SK-N-SH (cell line): ENCODE results near the gene STK39. TPM values are rescaled to one million over a fixed set of nuclear protein-coding genes. Genes with fewer than 3 reads are reported as not detected.

Experiments used
- CTCF ChIA-PET: fragments of 300-600, 350-600 bp; formaldehyde crosslinking; extraction: SDS; loops from one replicate; lab custom pipeline; 2021; lab: Yijun Ruan, JAX
- POLR2A ChIA-PET: fragments of 350-600 bp; sonication (Branson Sonifier 250); formaldehyde crosslinking; extraction: SDS; loops from one replicate; lab custom pipeline; 2020; ENCODE audit warnings: antibody characterized with exemption, inconsistent platforms; lab: Yijun Ruan, JAX
- DNase-seq: peaks from one replicate; pipeline ENCODE4 v3.0.0; 2012
- H2AFZ ChIP-seq: fragments of 200-600 bp; sonication (generic); 2 replicates; pipeline ENCODE4 v1.8.1; 2016; ENCODE audit warnings: antibody characterized with exemption, mild to moderate bottlenecking, low read depth
- H3F3A ChIP-seq: fragments of 200-600 bp; sonication (generic); replicated peaks from 2 replicates; pipeline ENCODE3; 2016; ENCODE audit warnings: antibody characterized with exemption, mild to moderate bottlenecking; ENCODE audit not compliant: insufficient read depth
- H3K27ac ChIP-seq, 2 experiments: fragments of 200-500 bp in 1 of 2; fragments of 200-600 bp in 1 of 2; sonication (Bioruptor generic) in 1 of 2; sonication (generic), shearing (Covaris generic) in 1 of 2; 2 replicates each; pipeline versions ENCODE4 v1.5.1 to v1.6.1; 2014 to 2016; ENCODE audit warnings: low read depth in 2 of 2, inconsistent platforms in 1 of 2, low read length in 1 of 2, mild to moderate bottlenecking in 1 of 2, mixed read lengths in 1 of 2
- H3K27me3 ChIP-seq: fragments of 200-600 bp; sonication (generic), shearing (Covaris generic); 2 replicates; pipeline ENCODE4 v1.6.1; 2016; ENCODE audit warnings: mixed run types; ENCODE audit not compliant: insufficient read depth
- H3K36me3 ChIP-seq, 2 experiments: fragments of 200-500 bp in 1 of 2; fragments of 200-600 bp in 1 of 2; sonication (Bioruptor generic) in 1 of 2; sonication (generic) in 1 of 2; replicated peaks in 1 of 2; 2 replicates each; pipeline versions ENCODE3 to v1.5.1; 2014 to 2016; ENCODE audit warnings: low read length in 1 of 2, mild to moderate bottlenecking in 1 of 2; ENCODE audit not compliant: insufficient read depth in 2 of 2, control insufficient read depth in 1 of 2
- H3K4me1 ChIP-seq, 2 experiments: fragments of 200-500 bp in 1 of 2; fragments of 200-600 bp in 1 of 2; sonication (Bioruptor generic) in 1 of 2; sonication (generic), shearing (Covaris generic) in 1 of 2; 2 replicates each; pipeline versions ENCODE4 v1.5.1 to v1.6.1; 2014 to 2016; ENCODE audit warnings: low read depth in 1 of 2, low read length in 1 of 2, mixed run types in 1 of 2; ENCODE audit not compliant: insufficient read depth in 2 of 2, control insufficient read depth in 1 of 2
- H3K4me2 ChIP-seq: fragments of 200-600 bp; sonication (generic), shearing (Covaris generic); 2 replicates; pipeline ENCODE4 v1.6.1; 2017; ENCODE audit warnings: mixed run types
- H3K4me3 ChIP-seq, 2 experiments: fragments of 200-500 bp in 1 of 2; fragments of 200-600 bp in 1 of 2; sonication (Bioruptor generic) in 1 of 2; sonication (generic), shearing (Covaris generic) in 1 of 2; 2 replicates each; pipeline versions ENCODE4 v1.5.1 to v1.8.1; 2014 to 2016; ENCODE audit warnings: low read depth in 2 of 2, inconsistent platforms in 1 of 2, low read length in 1 of 2, mild to moderate bottlenecking in 1 of 2, mixed read lengths in 1 of 2, moderate library complexity in 1 of 2
- H3K79me2 ChIP-seq: fragments of 200-600 bp; sonication (generic); 2 replicates; pipeline ENCODE4 v1.8.1; 2017; ENCODE audit warnings: mild to moderate bottlenecking; ENCODE audit not compliant: insufficient read depth
- H3K9ac ChIP-seq: fragments of 200-600 bp; sonication (generic); 2 replicates; pipeline ENCODE4 v1.6.1; 2017; ENCODE audit warnings: mixed run types
- H3K9me2 ChIP-seq: fragments of 200-600 bp; sonication (generic); 2 replicates; pipeline ENCODE4 v1.6.1; 2017; ENCODE audit warnings: mixed run types
- H3K9me3 ChIP-seq: fragments of 200-600 bp; sonication (generic); 2 replicates; pipeline ENCODE4 v1.6.1; 2017; ENCODE audit warnings: mixed run types, mild to moderate bottlenecking, moderate library complexity
- H4K20me1 ChIP-seq: fragments of 200-600 bp; sonication (generic); 2 replicates; pipeline ENCODE4 v1.6.1; 2017; ENCODE audit warnings: mild to moderate bottlenecking, mixed run types; ENCODE audit not compliant: insufficient read depth
- CTCF ChIP-seq: fragments of 200-600 bp; sonication (generic); IDR thresholded peaks from 2 replicates; pipeline ENCODE4 v1.6.1; 2017; ENCODE audit warnings: antibody characterized with exemption, mild to moderate bottlenecking, moderate library complexity
- ELF1 ChIP-seq: IDR thresholded peaks from 2 replicates; pipeline ENCODE4 v1.4.0; 2012
- EP300 ChIP-seq, 2 experiments: IDR thresholded peaks; 2 replicates each; pipeline versions ENCODE4 v1.4.0 to v1.6.1; 2012; ENCODE audit warnings: borderline replicate concordance in 1 of 2, low read depth in 1 of 2, low read length in 1 of 2
- EZH2phosphoT487 ChIP-seq: fragments of 200-600 bp; sonication (generic); IDR thresholded peaks from 2 replicates; pipeline ENCODE4 v1.6.1; 2017; ENCODE audit warnings: low read depth, mixed run types, mild to moderate bottlenecking, antibody characterized with exemption, moderate library complexity, borderline replicate concordance
- JUND ChIP-seq: IDR thresholded peaks from 2 replicates; pipeline ENCODE4 v1.4.0; 2012
- MAX ChIP-seq: IDR thresholded peaks from 2 replicates; pipeline ENCODE4 v1.4.0; 2012; ENCODE audit warnings: low read depth
- POLR2AphosphoS5 ChIP-seq: IDR thresholded peaks from 2 replicates; pipeline ENCODE4 v1.6.1; 2012; ENCODE audit warnings: low read depth, low read length
- RAD21 ChIP-seq: IDR thresholded peaks from 2 replicates; pipeline ENCODE4 v1.6.1; 2012; ENCODE audit warnings: mild to moderate bottlenecking, low read length
- RFX5 ChIP-seq: IDR thresholded peaks from 2 replicates; pipeline ENCODE4 v1.6.1; 2012; ENCODE audit warnings: mild to moderate bottlenecking, improper control_type of control experiment, low read length
- TEAD4 ChIP-seq: IDR thresholded peaks from 2 replicates; pipeline ENCODE4 v1.4.0; 2012; ENCODE audit warnings: mild to moderate bottlenecking, borderline replicate concordance; ENCODE audit not compliant: insufficient read depth
- YY1 ChIP-seq: IDR thresholded peaks from 2 replicates; pipeline ENCODE4 v1.4.0; 2012; ENCODE audit warnings: low read depth, mild to moderate bottlenecking
- WGBS: methylation state at CpG from one replicate; pipeline ENCODE4 v1.1.6; 2017; ENCODE audit warnings: low lambda C conversion rate; 5-methylcytosine and 5-hydroxymethylcytosine counted together
- polyA plus RNA-seq, 3 experiments: library from polyadenylated mRNA; depleted of rRNA; stranded (reverse); fragments of >200 nt; gene quantifications; 2 replicates each; pipeline ENCODE4 v1.2.3, GENCODE V29; 2012

Gene STK39
- polyA plus RNA-seq, 1 of the 3 experiments (the other 2 are of a cell fraction) = 9.6 TPM

- CTCF ChIA-PET = no interaction called here
- Histone ChIP-seq H3K9ac (no peak overlapping the region), H3K9me3 (no peaks in the 10 kb centered on the region), H2AFZ (no peak overlapping the region), H3K27ac (no peak overlapping the region; a peak in 1 of 4 replicates), H3K36me3 (no peaks in the 10 kb centered on the region), H3K4me1 (peaks cover 39 to 40% of the 10 kb centered on the region in 2 experiments), H3K79me2 (peaks cover 84% of the 10 kb centered on the region), H3F3A (peaks cover 19% of the 10 kb centered on the region), H3K9me2 (no peaks in the 10 kb centered on the region), H3K27me3 (no peaks in the 10 kb centered on the region)
- WGBS = 80% methylated on average over 2 of the region's 2 CpGs
- POLR2A ChIA-PET = no interaction called here
- no peak for DNase-seq
- TF ChIP-seq ELF1 = no peak
- TF ChIP-seq, all 33 proteins: peak for 0
- H3K4me2 ChIP-seq = no peak overlapping the region
- H4K20me1 ChIP-seq = peaks cover 37% of the 10 kb centered on the region
- H3K4me3 ChIP-seq = no peak overlapping the region
These were observed 59.4 kb downstream of the STK39 start for GRCh38 chr2:168188002-168188401.

GRCh38 chr2:168186452-168186851, 60.9 kb downstream of the STK39 start:
- Histone ChIP-seq H3K4me3 (no peak overlapping the region), H3K9ac (no peak overlapping the region), H3K9me3 (no peaks in the 10 kb centered on the region), H4K20me1 (peaks cover 39% of the 10 kb centered on the region), H3F3A (peaks cover 19% of the 10 kb centered on the region), H3K27ac (no peak overlapping the region), H3K36me3 (peaks cover under 1 to 1% of the 10 kb centered on the region in 2 experiments), H3K4me1 (peaks cover 28 to 36% of the 10 kb centered on the region in 2 experiments), H3K27me3 (no peaks in the 10 kb centered on the region), H2AFZ (no peak overlapping the region), H3K9me2 (no peaks in the 10 kb centered on the region), H3K4me2 (no peak overlapping the region), H3K79me2 (peaks cover 77% of the 10 kb centered on the region)
- ChIA-PET POLR2A (no interaction called here), CTCF (no interaction called here)
- WGBS = 93% methylated on average over 2 of the region's 2 CpGs
- no peak for TF ChIP-seq RAD21
- no peak for TF ChIP-seq EZH2phosphoT487
- no peak for TF ChIP-seq ELF1
- no peak for TF ChIP-seq TEAD4
- TF ChIP-seq POLR2AphosphoS5 = no peak
- no peak for TF ChIP-seq MAX
- no peak for TF ChIP-seq YY1
- TF ChIP-seq RFX5 = no peak
- DNase-seq = no peak

- Histone ChIP-seq H3K27me3 (no peaks in the 10 kb centered on the region), H3F3A (peaks cover 17% of the 10 kb centered on the region), H3K4me1 (peaks cover 24 to 30% of the 10 kb centered on the region in 2 experiments), H3K4me3 (no peak overlapping the region), H3K4me2 (0 out of 2 replicates have a peak overlapping the region, but pooled peaks have one; percentile 1), H3K27ac (no peak overlapping the region), H2AFZ (no peak overlapping the region), H3K9ac (no peak overlapping the region), H3K36me3 (peaks cover 5 to 7% of the 10 kb centered on the region in 2 experiments), H3K79me2 (peaks cover 75% of the 10 kb centered on the region), H3K9me2 (no peaks in the 10 kb centered on the region), H3K9me3 (no peaks in the 10 kb centered on the region), H4K20me1 (peaks cover 37% of the 10 kb centered on the region)
- TF ChIP-seq EP300 (IDR thresholded peaks at IDR 0.05; ENCODE audit: borderline replicate concordance in 1 of 2, low read depth in 1 of 2, low read length in 1 of 2) (no peak), JUND (0 out of 2 replicates have a peak, but pooled peaks have one; percentile 4), CTCF (no peak)
- ChIA-PET POLR2A (no interaction called here), CTCF (no interaction called here)
- no peak for DNase-seq
These were observed 61.7 kb downstream of the STK39 start for GRCh38 chr2:168185583-168186274.
